GM21515 (cell line): ENCODE data around the gene HGFAC.

Experiments used
- ATAC-seq: cut with Tn5 transposase; IDR thresholded peaks from one replicate; pipeline ENCODE4 v1.9.1; 2021; ENCODE audit not compliant: unreplicated experiment

Gene HGFAC

DNA sequence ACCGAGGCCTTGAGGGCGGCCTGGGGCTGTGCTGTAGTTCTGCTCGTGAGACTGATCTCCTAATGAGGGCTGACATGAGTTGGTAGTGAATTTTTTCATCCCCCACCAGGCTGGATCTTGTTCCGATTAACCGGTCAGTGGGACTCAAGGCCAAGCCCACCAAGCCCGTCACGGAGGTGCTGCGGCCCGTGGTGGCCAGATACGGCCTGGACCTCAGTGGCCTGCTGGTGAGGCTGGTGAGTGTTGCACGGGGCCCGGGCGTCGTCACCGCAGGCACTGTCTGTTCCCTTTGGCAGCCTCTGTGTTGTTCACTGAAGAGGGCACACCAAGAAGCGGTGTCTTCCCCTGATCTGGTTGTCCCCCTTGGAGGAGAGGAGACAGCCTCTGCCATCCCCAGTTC lies 18.4 kb upstream of the HGFAC start:
- no peak for ATAC-seq

GRCh38 chr4:3423952-3424351 lies 17.8 kb upstream of the HGFAC start:
- no peak for ATAC-seq

DNA sequence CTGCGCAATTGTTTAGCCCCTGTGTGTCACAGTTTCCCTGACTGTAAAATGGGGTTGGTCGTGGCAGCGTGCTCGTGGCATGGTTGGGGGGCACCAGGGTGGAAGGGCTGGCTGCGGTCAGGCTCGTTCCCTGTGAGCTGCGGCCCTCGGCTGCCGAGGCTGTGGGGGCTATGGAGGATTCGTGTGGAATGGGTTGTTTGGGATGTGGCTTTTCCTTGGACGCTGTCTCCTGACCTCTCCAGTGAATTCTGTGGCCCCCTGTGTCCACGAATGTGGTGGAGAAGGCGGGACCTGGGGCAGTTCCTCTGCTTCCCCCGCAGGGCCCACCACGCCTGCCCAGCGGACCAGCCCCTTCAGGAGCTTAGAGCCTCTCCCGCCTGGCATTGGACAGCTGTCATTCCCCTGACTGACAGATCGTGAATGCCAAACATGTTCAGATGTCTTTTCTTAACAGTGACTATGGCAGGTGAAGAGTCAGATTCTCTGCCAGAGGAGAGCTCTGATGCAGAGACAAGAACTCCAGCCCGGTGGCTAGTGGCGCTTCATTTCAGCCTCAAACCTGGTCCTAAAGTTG lies 17.2 kb upstream of the HGFAC start:
- no peak for ATAC-seq

DNA sequence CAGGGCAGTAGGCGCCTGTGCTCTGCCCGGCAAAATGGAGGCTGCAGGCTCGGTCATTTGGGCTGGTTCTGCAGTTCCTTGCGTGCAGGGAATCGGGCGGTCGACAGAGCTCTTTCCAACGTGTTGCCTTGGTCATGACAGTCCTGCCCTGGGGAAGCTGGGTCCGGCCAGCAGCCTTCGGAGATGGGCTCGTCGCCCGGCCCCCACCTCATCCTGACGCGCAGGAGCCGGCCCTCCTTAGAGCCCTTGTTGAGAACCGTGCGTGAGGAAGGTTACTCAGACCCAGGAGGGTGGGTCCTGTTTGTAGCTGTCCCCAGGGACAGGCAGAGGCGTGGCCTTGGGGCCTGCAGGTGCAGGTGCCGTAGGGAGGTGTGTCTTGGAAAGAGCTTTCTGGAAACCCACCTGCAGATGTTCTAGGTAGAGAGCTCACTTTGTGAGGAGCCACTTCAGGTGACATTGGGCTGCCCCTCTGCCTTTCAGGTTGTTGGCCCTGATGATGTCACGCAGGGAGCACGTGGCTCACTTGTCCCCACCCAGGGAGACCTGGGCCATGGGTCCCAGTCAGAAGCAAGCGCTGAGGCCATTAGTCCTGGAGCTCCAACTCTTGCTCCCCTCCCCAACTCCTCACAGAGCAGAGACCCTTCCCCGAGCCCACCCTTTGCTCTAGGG lies 15.2 kb upstream of the HGFAC start:
- ATAC-seq = no peak

DNA sequence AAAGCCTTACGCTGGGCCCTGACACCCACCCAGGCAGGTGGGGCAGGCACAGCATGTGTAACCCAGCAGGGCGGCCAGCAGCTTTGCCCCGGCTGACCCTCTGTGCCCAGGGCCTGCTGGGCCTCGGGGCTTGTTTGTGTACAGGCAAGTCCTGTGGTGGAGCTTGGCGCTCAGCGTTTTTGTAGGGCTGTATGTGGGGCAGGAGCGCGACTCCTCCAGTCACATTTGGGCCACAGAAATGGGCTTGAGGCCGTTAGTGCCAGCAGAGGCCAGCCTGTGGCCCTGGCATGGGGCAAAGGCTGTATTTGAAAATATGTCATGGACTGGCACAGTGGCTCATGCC lies 14.7 kb upstream of the HGFAC start:
- ATAC-seq = no peak

DNA sequence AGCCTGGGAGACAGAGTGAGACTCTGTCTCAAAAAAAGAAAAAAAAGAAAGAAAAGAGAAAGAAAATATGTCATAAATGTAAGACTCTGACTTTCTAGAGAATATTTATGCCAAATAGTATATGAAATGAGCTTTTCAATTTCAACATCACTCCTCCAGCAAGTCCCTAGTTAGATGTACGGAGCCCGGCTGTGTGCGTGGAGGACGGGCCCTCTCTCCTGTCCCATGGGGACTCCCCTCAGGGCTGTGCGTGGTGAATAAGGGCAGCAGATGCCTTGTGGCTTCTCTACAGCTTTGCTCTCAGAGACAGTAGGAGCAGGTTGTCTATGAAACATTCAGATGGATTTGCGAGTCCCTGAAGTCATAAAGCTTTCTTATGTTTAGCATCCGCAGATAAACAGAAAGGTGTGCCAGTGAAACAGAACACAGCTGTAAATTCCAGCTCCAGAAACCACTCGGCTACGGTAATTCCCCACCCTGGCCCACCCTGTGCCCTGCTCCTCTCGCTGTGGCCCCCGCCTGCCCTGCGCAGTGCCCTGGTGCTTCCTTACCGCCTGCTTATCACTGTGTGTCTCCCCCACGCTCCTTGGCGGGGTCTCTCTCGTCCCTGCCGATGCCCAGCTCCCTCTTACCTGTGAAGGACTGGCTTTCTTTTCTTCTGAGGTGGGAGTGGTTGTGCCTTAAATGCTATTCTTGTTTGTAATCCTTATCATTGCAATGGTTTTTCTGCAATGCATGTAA lies 13.9 kb upstream of the HGFAC start:
- no peak for ATAC-seq

DNA sequence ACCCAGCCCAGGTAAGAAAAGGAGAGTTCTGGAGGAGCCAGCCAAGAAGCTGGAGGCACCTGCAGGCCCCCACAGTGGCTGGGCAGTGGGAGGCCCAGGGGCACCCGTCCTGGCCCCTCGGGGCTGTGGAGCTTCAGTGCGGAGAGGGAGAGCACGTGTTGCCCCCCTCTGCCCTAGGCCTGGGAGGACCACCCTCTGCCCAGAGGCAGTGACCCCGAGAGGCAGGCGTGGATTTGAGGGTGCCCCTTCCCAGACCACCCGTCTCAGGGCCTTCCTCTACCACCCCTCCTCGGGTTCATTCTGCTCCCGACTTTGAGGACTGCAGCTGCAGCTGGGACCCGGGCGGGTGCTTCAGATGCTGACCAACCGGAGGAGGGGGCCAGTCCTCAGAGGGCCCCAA lies 12.1 kb upstream of the HGFAC start:
- no peak for ATAC-seq

DNA sequence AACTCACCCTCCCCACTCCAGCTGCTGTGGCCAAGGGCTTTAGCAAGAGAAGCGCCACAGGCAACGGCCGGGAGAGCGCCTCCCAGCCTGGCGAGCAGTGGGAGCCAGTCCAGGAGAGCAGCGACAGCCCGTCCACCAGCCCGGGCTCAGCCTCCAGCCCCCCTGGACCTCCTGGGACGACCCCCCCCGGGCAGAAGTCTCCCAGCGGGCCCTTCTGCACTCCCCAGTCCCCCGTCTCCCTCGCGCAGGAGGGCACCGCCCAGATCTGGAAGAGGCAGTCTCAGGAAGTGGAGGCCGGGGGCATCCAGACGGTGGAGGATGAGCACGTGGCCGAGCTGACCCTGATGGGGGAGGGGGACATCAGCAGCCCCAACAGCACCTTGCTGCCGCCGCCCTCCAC lies 11.2 kb upstream of the HGFAC start:
- ATAC-seq = no peak

GRCh38 chr4:3431446-3431993 lies 10.2 kb upstream of the HGFAC start:
- no peak for ATAC-seq

DNA sequence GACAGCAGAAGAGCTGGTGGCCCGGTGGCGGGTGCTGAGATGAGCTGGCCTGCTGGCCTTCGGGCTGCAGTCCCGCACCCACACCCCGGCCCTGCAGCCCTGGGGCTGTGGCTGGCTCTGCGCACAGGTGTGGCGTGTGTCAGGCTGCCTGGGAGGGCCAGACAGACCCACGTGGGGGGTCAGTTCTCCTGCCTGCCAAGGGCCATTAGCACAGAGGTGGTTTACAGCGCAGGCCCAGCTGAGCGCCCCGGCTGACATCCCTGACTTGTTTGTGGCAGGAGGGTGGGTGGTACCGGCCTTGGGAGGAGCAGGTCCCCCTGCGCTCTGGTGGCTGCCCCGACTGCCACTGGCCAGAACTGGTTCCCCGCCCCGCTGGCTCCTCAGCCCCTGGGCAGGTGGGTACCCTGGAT lies 9.4 kb upstream of the HGFAC start:
- ATAC-seq = no peak

DNA sequence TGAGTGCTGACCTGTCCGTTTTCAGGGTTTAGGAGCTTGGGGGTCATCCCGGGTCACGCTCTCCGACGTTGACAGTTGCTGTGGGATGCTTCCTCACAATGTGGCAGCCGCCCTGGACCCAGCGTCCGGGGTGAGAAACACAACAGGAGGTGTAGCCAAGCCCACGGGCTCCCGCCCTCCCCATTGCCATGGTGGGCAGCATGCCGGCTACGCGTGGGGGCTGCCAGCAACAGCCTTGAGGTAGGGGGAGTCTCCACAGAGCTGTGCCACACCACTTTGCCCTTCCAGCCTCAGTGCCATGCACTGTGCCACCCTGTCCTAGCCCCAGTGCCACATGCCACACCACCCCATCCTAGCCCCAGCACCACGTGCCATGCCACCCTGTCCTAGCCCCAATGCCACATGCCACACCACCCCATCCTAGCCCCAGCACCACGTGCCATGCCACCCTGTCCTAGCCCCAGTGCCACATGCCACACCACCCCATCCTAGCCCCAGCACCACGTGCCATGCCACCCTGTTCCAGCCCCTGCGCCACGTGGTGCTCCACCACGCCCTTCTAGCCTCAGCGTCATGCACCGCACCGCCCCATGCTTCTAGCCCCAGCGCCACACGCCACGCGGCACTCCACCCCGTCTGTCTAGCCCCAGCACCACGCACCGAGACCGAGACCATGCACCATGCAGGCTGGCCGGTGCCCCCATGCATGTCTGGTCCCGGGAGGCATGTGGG lies 8.5 kb upstream of the HGFAC start:
- ATAC-seq = no peak

- ATAC-seq = no peak
Observed at GRCh38 chr4:3434881-3435685, 6.7 kb upstream of the HGFAC start.

GRCh38 chr4:3435686-3435956 lies 6.1 kb upstream of the HGFAC start:
- ATAC-seq = no peak

DNA sequence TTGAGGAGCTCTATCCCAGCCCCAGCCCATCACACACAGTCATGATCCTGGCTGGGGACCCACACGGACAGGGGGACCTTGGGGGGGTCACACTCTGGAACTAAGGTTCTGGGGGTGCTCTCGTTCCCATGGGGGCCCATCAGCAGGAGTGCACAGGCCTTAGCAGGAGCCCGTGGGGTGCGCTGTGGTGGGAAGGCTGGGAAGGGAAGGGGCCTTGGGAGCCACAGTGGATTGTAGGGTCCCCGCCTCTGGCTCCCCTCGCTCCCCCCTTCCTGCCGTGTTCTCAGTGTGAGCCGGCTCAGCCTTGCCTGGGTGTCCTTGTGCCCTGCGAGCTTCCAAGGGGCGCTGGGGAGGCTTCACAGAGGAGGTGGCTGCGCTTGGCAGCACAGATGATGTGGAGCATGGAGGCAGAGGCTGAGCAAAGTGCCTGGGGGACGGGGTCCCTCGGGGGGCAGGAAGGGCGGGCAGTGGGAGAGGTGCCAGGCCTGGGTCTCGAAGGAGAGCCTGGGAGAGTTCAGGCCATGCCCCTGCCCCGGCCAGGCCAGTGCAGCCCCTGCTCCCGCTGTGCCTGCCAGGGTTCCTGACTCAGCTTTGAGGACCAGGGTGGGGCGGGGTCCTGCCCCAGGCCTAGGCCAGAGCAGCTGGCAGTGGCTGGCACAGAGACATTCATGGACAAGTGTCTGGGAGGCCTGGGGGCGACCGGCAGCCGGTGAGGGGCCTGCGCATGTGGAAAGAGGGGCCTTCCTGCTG lies 5.5 kb upstream of the HGFAC start:
- no peak for ATAC-seq

DNA sequence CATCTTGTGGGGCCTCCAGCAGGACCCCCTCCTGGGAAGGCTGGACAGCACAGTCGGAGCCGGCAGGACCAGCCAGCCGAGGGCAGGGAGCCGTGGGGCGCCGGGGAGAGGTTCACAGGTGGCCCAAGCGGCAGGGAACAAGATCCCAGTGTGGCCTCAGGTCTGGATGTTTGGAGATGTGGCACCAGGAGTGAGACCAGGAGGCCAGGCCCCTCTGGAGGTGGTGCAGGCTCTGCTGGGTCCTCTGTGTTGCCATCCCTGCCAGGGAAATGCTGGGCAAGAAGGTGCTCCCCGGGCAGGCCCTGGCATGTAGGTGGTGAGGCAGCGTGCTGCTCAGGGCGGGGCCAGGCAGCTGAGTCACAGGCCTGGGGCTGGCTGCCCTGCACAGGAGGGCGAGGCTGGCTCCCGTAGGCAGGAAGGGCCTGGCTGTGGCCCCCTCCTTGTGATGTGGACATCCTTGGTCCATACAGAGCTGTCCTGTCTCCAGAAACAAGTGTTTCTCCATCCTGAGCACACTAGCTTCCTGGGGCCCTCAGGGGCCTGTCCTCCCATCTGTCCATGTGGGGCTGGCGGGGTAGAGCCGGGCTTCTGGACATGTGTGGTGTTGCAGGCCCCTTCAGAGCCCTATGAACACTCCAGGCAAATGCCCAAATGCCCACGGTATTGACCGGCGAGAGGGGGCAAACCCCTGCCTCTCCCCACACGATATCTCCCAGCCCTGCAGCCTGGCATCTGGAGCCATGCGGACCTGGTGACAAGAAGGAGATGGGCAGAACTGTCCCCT lies 4.8 kb upstream of the HGFAC start:
- no peak for ATAC-seq

DNA sequence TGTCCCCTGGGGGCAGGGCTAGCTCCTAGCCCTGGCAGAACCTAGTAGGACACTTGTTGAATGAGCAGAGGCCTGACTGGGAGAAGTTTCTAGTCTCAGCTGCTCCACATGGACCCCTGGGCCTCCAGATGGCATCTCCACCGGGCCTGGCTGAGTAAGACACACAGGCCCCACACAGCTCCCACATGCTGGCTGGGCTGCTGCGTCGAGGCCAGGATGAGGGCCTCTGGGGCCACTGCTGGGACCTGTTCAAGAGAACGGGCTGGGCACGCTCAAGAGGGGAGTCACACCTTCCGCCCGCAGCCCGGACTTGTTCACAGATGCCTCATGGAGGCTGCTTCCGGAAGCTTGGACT lies 4.2 kb upstream of the HGFAC start:
- no peak for ATAC-seq

GRCh38 chr4:3437998-3438846 lies 3.5 kb upstream of the HGFAC start:
- no peak for ATAC-seq

DNA sequence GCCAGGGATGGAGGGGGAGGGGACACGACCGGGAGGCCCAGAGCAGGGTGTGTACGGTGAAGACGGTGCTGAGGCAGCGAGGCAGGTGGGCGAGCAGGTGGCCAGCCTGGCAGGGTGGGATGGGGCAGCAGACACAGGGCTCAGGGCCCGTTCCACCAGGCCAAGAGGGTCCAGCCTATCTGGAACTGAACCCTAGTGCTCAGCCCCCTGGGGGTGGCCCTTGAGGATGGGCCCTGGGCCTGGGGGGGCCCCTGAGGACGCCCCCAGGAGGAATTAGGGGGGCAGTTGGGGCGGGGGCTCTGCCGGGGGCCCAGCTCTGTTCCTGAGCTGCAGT lies 3.0 kb upstream of the HGFAC start:
- ATAC-seq = no peak

DNA sequence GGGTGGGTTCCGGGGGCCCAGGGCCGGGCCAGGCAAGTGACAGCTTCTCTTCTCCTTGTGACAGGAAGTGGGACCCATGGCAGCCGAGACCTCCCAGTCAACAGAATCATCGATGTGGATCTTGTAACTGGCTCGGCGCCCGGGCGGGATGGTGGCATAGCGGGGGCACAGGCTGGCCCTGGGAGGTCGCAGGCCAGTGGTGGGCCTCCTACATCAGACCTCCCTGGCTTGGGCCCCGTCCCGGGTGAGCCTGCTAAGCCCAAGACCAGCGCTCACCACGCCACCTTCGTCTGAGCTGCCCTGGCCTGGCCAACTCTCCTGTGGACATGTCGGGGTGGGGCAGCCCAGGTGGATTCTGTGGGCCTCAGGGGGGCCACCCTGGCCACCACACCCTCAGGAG lies 2.4 kb upstream of the HGFAC start:
- ATAC-seq = no peak
